Sigmoid colon (tissue), 4 donors: Measurements from ENCODE around the gene RAB20.

ENCODE experiments used
- EP300 ChIP-seq, 4 donors: sonication (generic); formaldehyde crosslinking; IDR thresholded peaks; one replicate each; pipeline ENCODE4 v1.6.1; 2017; ENCODE audit warnings: antibody characterized with exemption in 4 of 4
- POLR2A ChIP-seq, 2 donors: fragments of 450-650 bp; IDR thresholded peaks; one replicate each; pipeline ENCODE4 v1.6.1; 2016; ENCODE audit warnings: antibody characterized with exemption in 2 of 2, mild to moderate bottlenecking in 2 of 2, moderate library complexity in 2 of 2
- POLR2AphosphoS5 ChIP-seq, 4 donors: sonication (generic); formaldehyde crosslinking; IDR thresholded peaks; one replicate each; pipeline ENCODE4 v1.6.1; 2017; ENCODE audit warnings: antibody characterized with exemption in 4 of 4
- TF ChIP-seq, protein P1 (sequence below), 4 experiments: fragments of 450-650 bp in 3 of 4; fragments of 200-600 bp in 1 of 4; IDR thresholded peaks; one replicate each; pipeline ENCODE4 v1.5.1; 2016 to 2019; ENCODE audit warnings: antibody characterized with exemption in 4 of 4, mild to moderate bottlenecking in 3 of 4, moderate library complexity in 2 of 4

DNA sequence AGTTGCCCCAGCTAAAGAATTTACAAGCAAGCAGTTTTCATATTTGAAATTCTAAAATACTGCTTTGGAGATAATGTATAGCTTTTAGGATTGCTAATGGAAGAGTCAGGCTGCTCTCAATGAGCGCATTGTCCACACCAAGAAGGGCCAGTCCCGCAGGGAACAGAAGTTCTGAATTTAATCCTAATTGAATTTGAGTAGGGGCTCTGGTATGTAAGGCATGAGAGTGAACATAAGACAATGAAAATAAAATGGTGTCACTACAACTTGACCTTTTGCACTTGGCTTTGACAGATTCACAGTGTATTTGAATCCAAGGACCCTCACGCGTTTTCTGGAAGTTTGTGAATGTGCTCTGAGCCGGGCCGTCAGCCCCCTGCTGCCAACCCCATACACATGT, 32.6 kb downstream of the RAB20 start:
- no peak for TF ChIP-seq POLR2AphosphoS5 (IDR thresholded peaks at IDR 0.05)
- TF ChIP-seq, protein P1, sequence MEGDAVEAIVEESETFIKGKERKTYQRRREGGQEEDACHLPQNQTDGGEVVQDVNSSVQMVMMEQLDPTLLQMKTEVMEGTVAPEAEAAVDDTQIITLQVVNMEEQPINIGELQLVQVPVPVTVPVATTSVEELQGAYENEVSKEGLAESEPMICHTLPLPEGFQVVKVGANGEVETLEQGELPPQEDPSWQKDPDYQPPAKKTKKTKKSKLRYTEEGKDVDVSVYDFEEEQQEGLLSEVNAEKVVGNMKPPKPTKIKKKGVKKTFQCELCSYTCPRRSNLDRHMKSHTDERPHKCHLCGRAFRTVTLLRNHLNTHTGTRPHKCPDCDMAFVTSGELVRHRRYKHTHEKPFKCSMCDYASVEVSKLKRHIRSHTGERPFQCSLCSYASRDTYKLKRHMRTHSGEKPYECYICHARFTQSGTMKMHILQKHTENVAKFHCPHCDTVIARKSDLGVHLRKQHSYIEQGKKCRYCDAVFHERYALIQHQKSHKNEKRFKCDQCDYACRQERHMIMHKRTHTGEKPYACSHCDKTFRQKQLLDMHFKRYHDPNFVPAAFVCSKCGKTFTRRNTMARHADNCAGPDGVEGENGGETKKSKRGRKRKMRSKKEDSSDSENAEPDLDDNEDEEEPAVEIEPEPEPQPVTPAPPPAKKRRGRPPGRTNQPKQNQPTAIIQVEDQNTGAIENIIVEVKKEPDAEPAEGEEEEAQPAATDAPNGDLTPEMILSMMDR (IDR thresholded peaks at IDR 0.05) = no peak
- no peak for TF ChIP-seq POLR2A (IDR thresholded peaks at IDR 0.05)
- TF ChIP-seq EP300 (IDR thresholded peaks at IDR 0.05) = no peak
